Measurements from ENCODE around the gene RGS6.

RGS6 gene

GRCh38 chr14:72081137-72081536 is 148.9 kb downstream of the RGS6 start:
- TF ChIP-seq CTCF (conservative IDR thresholded peaks at IDR 0.05; ENCODE audit: low read depth, low read length): no peak

GRCh38 chr14:72084935-72085334 is 152.7 kb downstream of the RGS6 start:
- H3K4me2 ChIP-seq: no peak overlapping the region

More at GRCh38 chr14:72081137-72081536, 148.9 kb downstream of the RGS6 start:
- Histone ChIP-seq H4K20me1 (ENCODE audit: insufficient read depth) (no peaks in the 10 kb centered on the region), H3K4me2 (no peak overlapping the region), H3K9ac (no peak overlapping the region), H3K36me3 (ENCODE audit: insufficient read depth) (no peaks in the 10 kb centered on the region), H3K4me1 (ENCODE audit: low read depth, poor library complexity, severe bottlenecking) (no peaks in the 10 kb centered on the region), H3K79me2 (ENCODE audit: insufficient read depth, low read depth) (no peaks in the 10 kb centered on the region), H2AFZ (ENCODE audit: low read depth) (no peak overlapping the region), H3K27ac (no peak overlapping the region), H3K4me3 (IDR thresholded peaks at IDR 0.05; ENCODE audit: insufficient read depth, low read depth, low read length) (no peak overlapping the region), H3K27me3 (ENCODE audit: insufficient read depth, low read depth) (no peaks in the 10 kb centered on the region)

DNA sequence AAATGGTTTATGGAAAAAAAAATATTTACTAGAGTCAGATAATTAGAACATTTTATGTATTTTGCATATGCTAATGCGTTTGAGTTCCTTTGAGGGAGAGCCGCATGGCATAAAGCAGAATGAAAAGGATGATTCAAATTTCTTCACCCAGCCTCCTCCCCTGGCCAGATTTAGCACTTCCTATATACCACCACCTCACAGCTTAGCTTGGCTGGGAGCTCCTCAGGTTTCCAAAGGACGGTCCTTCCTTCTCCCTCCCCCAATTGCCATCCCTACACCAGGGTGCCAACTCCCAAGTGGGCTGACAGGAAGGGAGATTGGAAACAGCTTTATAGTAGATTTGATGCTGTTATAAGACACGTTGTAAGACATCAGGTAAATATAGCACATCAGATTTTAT is 157.4 kb downstream of the RGS6 start:
- no peaks in the 10 kb centered on the region for H3K36me3 ChIP-seq (ENCODE audit: insufficient read depth)
- H3K4me2 ChIP-seq: no peak overlapping the region
- H3K27ac ChIP-seq: no peak overlapping the region
- H2AFZ ChIP-seq (ENCODE audit: low read depth): no peak overlapping the region
- H3K4me1 ChIP-seq (ENCODE audit: low read depth, poor library complexity, severe bottlenecking): no peaks in the 10 kb centered on the region
- H3K27me3 ChIP-seq (ENCODE audit: insufficient read depth, low read depth): no peaks in the 10 kb centered on the region
- no peaks in the 10 kb centered on the region for H4K20me1 ChIP-seq (ENCODE audit: insufficient read depth)
- H3K9ac ChIP-seq: no peak overlapping the region
- no peaks in the 10 kb centered on the region for H3K79me2 ChIP-seq (ENCODE audit: insufficient read depth, low read depth)
- no peak for TF ChIP-seq CTCF (conservative IDR thresholded peaks at IDR 0.05; ENCODE audit: low read depth, low read length)
- H3K4me3 ChIP-seq (IDR thresholded peaks at IDR 0.05; ENCODE audit: insufficient read depth, low read depth, low read length): no peak overlapping the region

More at GRCh38 chr14:72084935-72085334, 152.7 kb downstream of the RGS6 start:
- Histone ChIP-seq H3K9ac (no peak overlapping the region), H3K4me1 (ENCODE audit: low read depth, poor library complexity, severe bottlenecking) (no peaks in the 10 kb centered on the region), H3K36me3 (ENCODE audit: insufficient read depth) (no peaks in the 10 kb centered on the region), H3K27me3 (ENCODE audit: insufficient read depth, low read depth) (no peaks in the 10 kb centered on the region), H2AFZ (ENCODE audit: low read depth) (no peak overlapping the region), H3K4me3 (IDR thresholded peaks at IDR 0.05; ENCODE audit: insufficient read depth, low read depth, low read length) (no peak overlapping the region), H4K20me1 (ENCODE audit: insufficient read depth) (no peaks in the 10 kb centered on the region), H3K79me2 (ENCODE audit: insufficient read depth, low read depth) (no peaks in the 10 kb centered on the region), H3K27ac (no peak overlapping the region)
- no peak for TF ChIP-seq CTCF (conservative IDR thresholded peaks at IDR 0.05; ENCODE audit: low read depth, low read length)

DNA sequence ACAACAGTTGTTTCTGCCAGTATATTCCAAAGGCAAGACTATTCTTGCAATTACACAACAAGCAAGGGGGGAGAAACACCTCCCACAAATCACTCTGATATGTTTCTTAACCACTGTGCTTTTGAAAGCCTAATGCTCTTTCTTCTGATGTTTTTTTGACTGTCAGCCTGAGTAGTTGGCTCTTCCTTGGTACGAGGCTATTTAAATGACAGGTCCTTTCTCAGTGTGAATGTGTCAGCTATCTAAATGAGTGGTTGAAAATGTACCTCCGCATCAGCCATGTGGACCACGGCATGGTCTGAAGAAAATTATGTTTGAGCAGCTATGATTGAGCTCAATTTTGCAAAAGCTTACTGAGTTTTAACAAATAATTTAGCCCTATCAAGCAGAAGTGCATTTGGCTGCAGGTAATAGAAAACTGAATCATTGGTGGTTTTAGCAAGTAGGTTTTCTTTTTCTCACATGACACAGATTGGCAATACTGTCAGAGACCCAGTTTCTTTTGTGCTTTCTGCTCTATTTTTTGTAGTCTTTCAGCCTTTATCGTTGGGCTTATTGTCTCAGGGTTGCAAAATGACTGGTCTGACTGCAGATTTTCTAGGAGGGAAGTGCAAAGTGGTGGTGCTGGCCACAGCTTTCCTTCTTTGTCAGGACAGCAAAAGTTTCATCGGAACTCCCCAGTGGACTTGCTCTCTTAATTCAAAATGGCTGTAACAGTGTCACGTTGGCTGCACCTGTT is 162.8 kb downstream of the RGS6 start:
- Histone ChIP-seq H3K27ac (no peak overlapping the region), H3K4me2 (no peak overlapping the region), H3K36me3 (ENCODE audit: insufficient read depth) (no peaks in the 10 kb centered on the region), H4K20me1 (ENCODE audit: insufficient read depth) (no peaks in the 10 kb centered on the region), H2AFZ (ENCODE audit: low read depth) (no peak overlapping the region), H3K4me1 (ENCODE audit: low read depth, poor library complexity, severe bottlenecking) (no peaks in the 10 kb centered on the region), H3K9ac (no peak overlapping the region), H3K27me3 (ENCODE audit: insufficient read depth, low read depth) (no peaks in the 10 kb centered on the region), H3K4me3 (IDR thresholded peaks at IDR 0.05; ENCODE audit: insufficient read depth, low read depth, low read length) (no peak overlapping the region), H3K79me2 (ENCODE audit: insufficient read depth, low read depth) (no peaks in the 10 kb centered on the region)
- no peak for TF ChIP-seq CTCF (conservative IDR thresholded peaks at IDR 0.05; ENCODE audit: low read depth, low read length)
